Hindlimb muscle (tissue), 1 donor: ENCODE data around the gene PREB. TPM values are rescaled to one million over a fixed set of nuclear protein-coding genes. Genes with fewer than 3 reads are reported as not detected.
A peak's percentile ranks its signal among the peaks of the same experiment; 100 is the strongest.

Experiments
- DNase-seq: peaks from one replicate; pipeline ENCODE4 v3.0.0-alpha.2; 2013
- polyA plus RNA-seq: library from polyadenylated mRNA; unstranded; fragments of 120-200 nt; gene quantifications from one replicate; pipeline ENCODE4 v1.2.1, GENCODE V29; 2013; ENCODE audit not compliant: insufficient read length

PREB gene
- polyA plus RNA-seq, 1 donor: 35.1 TPM

GRCh38 chr2:27094353-27094984 is 40.0 kb downstream of the PREB start:
- no peak for DNase-seq

DNA sequence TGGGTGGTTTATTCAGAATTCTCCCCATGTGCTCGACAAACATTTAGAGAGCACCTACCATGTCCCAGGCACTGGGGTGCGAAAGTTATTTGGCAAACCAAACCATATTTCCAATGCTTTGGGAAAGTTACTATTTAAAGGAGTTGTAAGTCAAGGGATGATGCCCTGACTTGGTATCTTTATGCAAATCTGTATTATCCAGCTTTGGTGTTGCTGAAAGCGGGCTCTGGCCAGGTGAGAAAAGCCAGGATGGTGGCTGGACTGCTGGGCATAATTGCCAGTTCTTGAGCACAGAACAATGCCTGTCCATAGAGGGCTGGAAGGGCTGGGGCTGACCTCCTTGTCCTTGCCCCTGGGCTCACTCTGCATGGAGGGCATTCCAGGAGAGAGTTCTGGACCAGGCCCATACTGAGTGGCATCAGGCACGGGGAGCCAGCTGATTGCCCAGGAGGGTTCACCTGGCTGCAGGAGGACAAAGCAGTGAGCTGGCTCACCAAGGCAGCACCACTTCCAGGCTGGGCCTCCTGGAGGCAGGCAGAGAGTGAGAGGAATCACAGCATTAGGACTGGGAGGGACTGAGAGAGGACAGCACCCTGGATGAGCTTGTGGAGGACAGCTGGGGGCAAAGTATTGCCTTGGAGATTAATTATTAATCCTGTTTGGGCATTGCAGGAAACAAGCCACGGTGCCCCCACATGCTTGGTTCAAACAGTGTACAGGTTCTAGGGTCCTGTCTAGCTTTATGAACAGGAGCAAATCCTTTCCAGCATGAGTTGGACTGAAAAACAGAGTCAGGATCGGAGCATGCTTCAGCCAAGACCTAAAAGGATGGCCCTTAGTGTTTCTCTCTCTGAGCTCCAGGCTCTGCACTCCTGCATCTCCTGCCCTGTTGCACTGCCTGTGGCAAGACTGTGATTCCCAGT is 40.7 kb downstream of the PREB start:
- no peak for DNase-seq

DNA sequence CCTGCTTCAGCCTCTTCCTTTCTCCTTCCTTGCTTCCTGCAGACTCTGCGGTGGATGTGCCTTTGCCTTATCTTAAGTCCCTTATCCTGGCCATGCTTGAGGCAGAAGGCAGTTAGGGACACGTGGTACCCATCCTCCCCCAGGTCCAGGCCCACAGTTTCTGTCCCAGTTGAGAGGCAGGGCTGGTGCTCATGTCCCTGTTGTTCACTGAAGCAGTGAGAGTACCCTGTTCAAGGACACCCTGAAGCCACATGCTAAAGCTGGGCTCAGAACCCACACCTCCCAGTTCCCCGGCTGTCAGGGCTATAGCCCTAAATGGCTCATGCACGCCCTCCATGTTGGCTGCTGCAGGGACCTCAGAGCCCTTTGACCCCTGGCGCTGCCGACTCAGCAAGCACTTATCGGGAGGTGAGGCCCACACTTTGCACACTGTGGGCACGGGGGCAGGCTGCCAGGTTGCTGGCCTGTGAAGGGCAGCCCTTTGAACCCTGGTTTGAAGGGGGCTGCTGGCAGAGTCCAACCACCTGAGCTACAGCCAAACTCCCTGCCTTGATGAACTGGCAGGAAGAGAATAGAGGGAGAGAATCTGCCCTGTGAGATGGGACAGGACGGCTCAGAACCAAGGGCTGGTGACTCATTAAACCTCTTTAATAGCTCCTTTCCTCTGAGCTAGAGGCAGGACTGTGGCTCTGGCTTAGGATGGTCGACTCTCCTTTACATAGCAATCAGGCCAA is 41.6 kb downstream of the PREB start:
- no peak for DNase-seq

DNA sequence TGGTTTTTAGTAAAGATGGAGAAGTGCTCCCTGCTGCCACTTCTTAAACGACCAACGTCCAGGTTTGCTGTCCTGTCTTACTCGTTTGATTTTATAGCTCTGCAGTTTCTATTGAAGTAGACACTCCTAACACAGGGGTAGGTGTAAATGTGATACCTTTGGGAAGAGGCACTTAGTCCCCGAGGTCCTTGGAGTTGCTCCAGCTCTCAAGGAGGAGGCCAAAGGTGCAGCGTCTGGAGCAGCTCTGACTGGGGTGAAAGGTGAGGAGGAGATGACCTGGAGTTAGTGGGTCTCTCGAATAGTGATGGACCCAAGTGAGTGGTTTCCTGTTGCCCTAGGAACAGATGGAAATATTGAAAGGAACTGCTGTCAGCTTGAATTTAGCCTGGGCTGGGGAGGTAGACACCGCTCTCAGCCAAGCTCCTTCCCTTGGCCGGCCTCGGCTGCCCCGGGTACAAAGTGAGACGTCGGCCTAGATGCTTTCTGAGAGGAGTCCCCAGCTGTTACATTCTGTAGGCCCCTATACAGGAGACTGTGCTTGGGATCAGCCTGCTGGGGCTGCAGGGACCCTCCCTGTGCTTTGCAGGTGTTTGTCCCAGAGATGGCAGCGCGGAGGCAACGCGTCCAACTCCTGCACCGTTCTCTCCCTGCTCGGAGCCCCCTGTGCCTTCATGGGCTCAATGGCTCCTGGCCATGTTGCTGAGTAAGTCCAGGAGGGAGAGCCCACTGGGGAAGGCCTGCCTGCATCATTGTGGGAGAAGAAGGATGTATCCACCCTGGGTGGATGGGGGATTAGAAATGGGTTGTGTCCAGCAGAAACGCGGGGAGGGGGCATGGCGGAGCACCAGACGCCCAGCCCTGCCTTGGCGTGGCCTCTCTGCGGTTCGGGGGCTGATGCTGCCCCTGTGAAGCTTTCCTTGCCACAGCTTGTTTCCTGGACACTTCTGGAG is 42.4 kb downstream of the PREB start:
- no peak for DNase-seq

DNA sequence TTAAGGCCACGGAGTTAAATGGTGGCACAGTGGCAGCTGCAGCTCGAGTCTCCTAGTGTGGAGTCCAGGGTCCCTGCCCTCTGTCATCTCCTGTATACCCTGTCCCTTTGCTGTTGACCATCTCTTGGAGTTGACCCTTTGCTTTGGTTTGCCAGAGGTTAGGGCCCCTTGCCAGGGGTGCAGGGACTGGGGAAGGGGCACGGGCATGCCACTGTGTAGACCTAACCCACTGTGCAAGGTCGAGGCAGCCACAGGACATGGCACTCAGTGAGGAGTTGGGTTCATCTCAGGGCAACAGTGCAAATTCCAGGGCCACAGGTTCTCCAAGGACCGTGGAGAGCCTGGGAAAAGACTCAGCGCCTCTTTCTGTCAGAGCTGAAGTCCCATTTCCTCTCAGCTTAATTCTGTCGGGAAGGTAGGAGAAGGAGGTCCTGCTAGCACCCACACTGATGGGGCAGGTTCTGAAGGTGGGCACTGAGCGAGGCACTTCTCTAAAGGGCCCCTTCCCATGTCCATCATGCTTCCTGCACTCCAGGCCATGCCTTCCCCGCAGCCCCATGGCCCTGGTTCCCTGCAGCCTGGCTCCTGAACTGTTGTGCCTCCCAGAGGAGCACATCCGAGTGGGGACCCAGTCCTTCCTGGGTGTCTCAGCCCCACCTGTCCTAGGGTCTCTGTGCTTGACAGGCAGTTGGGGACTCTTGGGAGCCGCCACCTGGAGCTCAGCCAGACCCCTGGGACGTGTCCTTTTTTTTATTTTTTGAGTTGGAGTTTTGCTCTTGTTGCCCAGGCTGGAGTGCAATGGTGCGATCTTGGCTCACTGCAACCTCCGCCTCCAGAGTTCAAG is 45.1 kb downstream of the PREB start:
- DNase-seq: no peak

DNA sequence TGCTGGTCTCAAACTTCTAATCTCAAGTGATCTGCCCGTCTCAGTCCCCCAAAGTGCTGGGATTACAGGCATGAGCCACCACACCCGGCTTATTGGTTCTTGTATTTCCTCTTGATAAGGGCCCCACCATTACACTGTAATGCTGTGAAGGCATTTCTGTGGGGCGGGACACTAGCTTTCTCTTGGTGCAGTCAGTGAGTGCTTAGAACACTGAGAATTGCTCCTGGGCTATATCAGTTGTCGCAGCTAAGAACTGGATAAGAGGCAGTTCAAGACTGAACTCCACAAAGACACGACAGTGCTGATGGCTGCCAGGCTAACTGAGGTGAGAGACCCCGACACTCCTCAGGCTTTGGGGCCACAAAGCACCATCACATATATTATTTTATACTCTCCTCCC is 45.8 kb downstream of the PREB start:
- DNase-seq: no peak

- no peak for DNase-seq
Measured at GRCh38 chr2:27087823-27088410, 46.5 kb downstream of the PREB start.

DNA sequence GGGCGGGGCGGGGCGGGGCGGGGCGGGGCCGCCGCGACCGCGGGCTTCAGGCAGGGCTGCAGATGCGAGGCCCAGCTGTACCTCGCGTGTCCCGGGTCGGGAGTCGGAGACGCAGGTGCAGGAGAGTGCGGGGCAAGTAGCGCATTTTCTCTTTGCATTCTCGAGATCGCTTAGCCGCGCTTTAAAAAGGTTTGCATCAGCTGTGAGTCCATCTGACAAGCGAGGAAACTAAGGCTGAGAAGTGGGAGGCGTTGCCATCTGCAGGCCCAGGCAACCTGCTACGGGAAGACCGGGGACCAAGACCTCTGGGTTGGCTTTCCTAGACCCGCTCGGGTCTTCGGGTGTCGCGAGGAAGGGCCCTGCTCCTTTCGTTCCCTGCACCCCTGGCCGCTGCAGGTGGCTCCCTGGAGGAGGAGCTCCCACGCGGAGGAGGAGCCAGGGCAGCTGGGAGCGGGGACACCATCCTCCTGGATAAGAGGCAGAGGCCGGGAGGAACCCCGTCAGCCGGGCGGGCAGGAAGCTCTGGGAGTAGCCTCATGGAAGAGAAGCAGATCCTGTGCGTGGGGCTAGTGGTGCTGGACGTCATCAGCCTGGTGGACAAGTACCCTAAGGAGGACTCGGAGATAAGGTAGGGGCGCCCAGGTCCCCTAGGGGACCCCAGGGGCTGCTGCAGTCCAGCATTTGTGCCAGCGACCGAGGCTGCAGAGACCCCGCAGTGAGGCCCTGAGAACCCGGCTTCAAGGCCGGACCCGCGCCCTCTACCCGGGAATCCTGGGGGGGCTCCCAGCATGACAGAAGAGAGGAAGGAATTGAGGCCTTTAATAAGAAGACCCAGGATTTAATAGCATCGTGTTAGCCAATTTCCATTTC is 47.5 kb downstream of the PREB start, which contains the start of gene KHK:
Gene KHK, plus strand, starts transcription at position 49 of the 870 bp plus-strand sequence. Its CDS starts 488 bp downstream, at position 537.
- no peak for DNase-seq

- DNase-seq: peak; percentile 94
Measured at GRCh38 chr2:27086090-27086723, 48.2 kb downstream of the PREB start.

DNA sequence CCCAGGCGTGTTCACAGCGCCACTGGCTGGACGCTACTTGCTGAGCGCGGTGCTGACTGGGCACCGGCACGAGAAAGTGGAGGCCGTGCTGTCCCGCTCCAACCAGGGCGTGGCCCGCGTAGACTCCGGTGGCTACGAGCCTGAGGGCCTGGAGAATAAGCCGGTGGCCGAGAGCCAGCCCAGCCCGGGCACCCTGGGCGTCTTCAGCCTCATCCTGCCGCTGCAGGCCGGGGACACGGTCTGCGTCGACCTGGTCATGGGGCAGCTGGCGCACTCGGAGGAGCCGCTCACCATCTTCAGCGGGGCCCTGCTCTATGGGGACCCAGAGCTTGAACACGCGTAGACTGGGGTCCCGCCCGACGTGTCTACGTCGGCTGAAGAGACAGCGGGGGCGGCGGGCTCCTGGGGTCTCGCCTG is 48.8 kb downstream of the PREB start:
- DNase-seq: peak; percentile 58

GRCh38 chr2:27085062-27085672 is 49.3 kb downstream of the PREB start:
- DNase-seq: no peak

DNA sequence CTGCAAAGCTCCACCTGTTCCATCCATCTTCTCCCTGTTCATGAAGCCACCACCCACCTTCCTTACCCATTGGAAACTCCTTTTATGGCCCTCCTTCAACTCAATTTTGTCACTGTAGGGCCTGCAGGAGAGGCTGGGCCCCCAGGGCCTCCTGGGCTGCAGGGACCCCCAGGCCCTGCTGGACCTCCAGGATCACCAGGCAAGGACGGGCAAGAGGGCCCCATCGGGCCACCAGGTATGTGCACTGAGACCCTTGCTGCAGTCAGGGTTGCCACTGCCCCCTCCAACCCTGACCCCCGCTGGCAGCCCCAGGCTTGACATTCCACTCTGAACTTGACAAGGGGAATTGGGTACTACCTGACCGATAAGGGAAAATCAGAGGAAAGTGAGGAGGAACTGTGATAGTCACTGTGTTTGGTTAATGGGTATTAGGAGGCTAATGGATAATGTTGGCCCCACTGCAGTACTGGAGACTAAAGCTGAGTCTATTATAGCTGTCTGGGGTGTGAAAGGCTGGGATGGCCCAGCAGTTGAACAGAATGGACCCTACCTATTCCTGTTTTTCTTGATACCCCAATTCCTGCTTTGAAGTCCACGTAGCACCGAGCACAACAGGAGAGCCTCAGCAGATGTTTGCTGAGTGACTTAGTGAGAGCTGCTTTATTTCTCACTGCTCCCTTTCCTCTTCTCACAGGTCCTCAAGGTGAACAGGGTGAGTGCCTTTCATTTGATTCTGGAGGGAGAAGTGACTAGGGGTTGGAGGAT is 50.0 kb downstream of the PREB start:
- DNase-seq: no peak

DNA sequence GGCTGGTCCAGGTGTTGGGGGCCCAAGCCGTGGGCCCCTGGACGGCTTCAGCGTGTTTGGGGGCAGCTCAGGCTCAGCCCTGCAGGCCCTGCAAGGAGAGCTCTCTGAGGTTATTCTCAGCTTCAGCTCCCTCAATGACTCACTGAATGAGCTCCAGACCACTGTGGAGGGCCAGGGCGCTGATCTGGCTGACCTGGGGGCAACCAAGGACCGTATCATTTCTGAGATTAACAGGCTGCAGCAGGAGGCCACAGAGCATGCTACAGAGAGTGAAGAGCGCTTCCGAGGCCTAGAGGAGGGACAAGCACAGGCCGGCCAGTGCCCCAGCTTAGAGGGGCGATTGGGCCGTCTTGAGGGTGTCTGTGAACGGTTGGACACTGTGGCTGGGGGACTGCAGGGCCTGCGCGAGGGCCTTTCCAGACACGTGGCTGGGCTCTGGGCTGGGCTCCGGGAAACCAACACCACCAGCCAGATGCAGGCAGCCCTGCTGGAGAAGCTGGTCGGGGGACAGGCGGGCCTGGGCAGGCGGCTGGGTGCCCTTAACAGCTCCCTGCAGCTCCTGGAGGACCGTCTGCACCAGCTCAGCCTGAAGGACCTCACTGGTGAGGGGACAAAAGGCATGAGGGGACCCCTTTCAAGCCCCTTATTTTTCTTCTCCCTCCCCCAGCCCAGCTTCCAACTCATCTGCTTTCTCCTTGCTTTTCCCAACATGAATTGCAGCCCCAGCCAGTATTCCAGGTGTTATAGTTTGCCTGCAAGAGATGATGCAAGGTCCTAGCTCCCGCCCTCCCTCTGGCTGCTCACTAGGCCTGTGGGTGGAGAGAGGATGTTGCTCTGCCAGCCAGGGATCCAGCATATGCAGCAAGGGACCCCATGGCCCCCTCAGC is 50.8 kb downstream of the PREB start:
- no peak for DNase-seq

DNA sequence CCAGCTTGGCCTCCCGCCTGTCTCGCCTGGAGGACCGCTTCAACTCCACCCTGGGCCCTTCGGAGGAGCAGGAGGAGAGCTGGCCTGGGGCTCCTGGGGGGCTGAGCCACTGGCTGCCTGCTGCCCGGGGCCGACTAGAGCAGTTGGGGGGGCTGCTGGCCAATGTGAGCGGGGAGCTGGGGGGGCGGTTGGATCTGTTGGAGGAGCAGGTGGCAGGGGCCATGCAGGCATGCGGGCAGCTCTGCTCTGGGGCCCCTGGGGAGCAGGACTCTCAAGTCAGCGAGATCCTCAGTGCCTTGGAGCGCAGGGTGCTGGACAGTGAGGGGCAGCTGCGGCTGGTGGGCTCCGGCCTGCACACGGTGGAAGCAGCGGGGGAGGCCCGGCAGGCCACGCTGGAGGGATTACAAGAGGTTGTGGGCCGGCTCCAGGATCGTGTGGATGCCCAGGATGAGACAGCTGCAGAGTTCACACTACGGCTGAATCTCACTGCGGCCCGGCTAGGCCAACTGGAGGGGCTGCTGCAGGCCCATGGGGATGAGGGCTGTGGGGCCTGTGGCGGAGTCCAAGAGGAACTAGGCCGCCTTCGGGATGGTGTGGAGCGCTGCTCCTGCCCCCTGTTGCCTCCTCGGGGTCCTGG is 51.5 kb downstream of the PREB start:
- DNase-seq: no peak

- no peak for DNase-seq
Measured at GRCh38 chr2:27081984-27082772, 52.3 kb downstream of the PREB start.
